Endothelial cell of umbilical vein (primary cell): Measurements from ENCODE around the gene GTF3C2.

Source experiments
- CTCF ChIP-seq, 2 donors: IDR thresholded peaks; 1 replicate in 1 of 2; 2 replicates in 1 of 2; pipeline ENCODE4 v1.5.1; 2011; ENCODE audit warnings: low read length in 2 of 2, mild to moderate bottlenecking in 2 of 2, moderate library complexity in 2 of 2, control low read depth in 1 of 2, inconsistent platforms in 1 of 2, low read depth in 1 of 2; ENCODE audit not compliant: insufficient read depth in 1 of 2; ENCODE audit errors: extremely low read depth in 1 of 2
- EZH2 ChIP-seq: IDR thresholded peaks from 2 replicates; pipeline ENCODE4 v1.6.1; 2012; ENCODE audit warnings: borderline replicate concordance, low read depth, mild to moderate bottlenecking, moderate library complexity, low read length, inconsistent platforms; ENCODE audit not compliant: severe bottlenecking
- JUN ChIP-seq: IDR thresholded peaks from 2 replicates; pipeline ENCODE4 v1.6.1; 2011; ENCODE audit warnings: borderline replicate concordance, low read depth; ENCODE audit not compliant: insufficient read length, insufficient read depth
- MYC ChIP-seq: IDR thresholded peaks from one replicate; pipeline ENCODE4 v1.6.1; 2011; ENCODE audit warnings: mild to moderate bottlenecking, low read depth, low read length
- POLR2A ChIP-seq: IDR thresholded peaks from 2 replicates; pipeline ENCODE4 v1.6.1; 2012; ENCODE audit warnings: low read depth, mild to moderate bottlenecking, control low read depth, low read length
- POLR2AphosphoS5 ChIP-seq: IDR thresholded peaks from 2 replicates; pipeline ENCODE4 v1.6.1; 2012; ENCODE audit warnings: low read depth, mild to moderate bottlenecking, control low read depth, low read length, moderate library complexity; ENCODE audit not compliant: insufficient read depth

GRCh38 chr2:27347641-27348040 is 8.9 kb downstream of the GTF3C2 start:
- TF ChIP-seq CTCF (IDR thresholded peaks at IDR 0.05; ENCODE audit: extremely low read depth in 1 of 2, insufficient read depth in 1 of 2, low read depth in 1 of 2, low read length in 2 of 2) (no peak), POLR2A (no peak), EZH2 (no peak), JUN (no peak), MYC (no peak), POLR2AphosphoS5 (no peak)
